Measurements from ENCODE around the gene GDI1.

GDI1 gene

GRCh38 chrX:154489182-154489581 lies 52.2 kb downstream of the GDI1 start:
- no peaks in the 10 kb centered on the region for H3K4me1 ChIP-seq
- no peaks in the 10 kb centered on the region for H3K27me3 ChIP-seq (ENCODE audit: control insufficient read depth, insufficient read depth, low read length)
- H3K4me3 ChIP-seq (ENCODE audit: low read depth, low read length) = no peak overlapping the region
- no peak overlapping the region for H3K9ac ChIP-seq
- H3K4me2 ChIP-seq (ENCODE audit: low read length) = peak overlapping the region; percentile 81
- H3K9me3 ChIP-seq (ENCODE audit: control insufficient read depth, low read length) = no peaks in the 10 kb centered on the region
- H3K27ac ChIP-seq = peak overlapping the region; percentile 70
- TF ChIP-seq CTCF (IDR thresholded peaks at IDR 0.05) = no peak
- no peak overlapping the region for H2AFZ ChIP-seq
- H3K36me3 ChIP-seq (ENCODE audit: control insufficient read depth, insufficient read depth, low read length) = no peaks in the 10 kb centered on the region
- H3K79me2 ChIP-seq = no peaks in the 10 kb centered on the region

GRCh38 chrX:154490021-154490413 lies 53.1 kb downstream of the GDI1 start:
- Histone ChIP-seq H3K9ac (no peak overlapping the region), H3K9me3 (ENCODE audit: control insufficient read depth, low read length) (no peaks in the 10 kb centered on the region), H3K79me2 (no peaks in the 10 kb centered on the region), H3K4me2 (ENCODE audit: low read length) (peak overlapping the region; percentile 81), H3K27ac (peak overlapping the region; percentile 70), H2AFZ (peak overlapping the region; percentile 56), H3K27me3 (ENCODE audit: control insufficient read depth, insufficient read depth, low read length) (no peaks in the 10 kb centered on the region), H3K36me3 (ENCODE audit: control insufficient read depth, insufficient read depth, low read length) (no peaks in the 10 kb centered on the region), H3K4me3 (ENCODE audit: low read depth, low read length) (peak overlapping the region; percentile 59), H3K4me1 (no peaks in the 10 kb centered on the region)
- no peak for TF ChIP-seq CTCF (IDR thresholded peaks at IDR 0.05)

GRCh38 chrX:154490414-154491083 lies 53.6 kb downstream of the GDI1 start, which contains the start of gene SLC10A3:
Gene SLC10A3, minus strand, starts transcription at chrX:154490629. Its CDS starts 1,689 bp downstream, at chrX:154488940.
- H2AFZ ChIP-seq = peak within 1 kb of the TSS; percentile 77

More at GRCh38 chrX:154490414-154491083, 53.6 kb downstream of the GDI1 start, which contains the start of gene SLC10A3:
- TF ChIP-seq CTCF (IDR thresholded peaks at IDR 0.05) = no peak
- Histone ChIP-seq H3K4me2 (ENCODE audit: low read length) (peak within 1 kb of the TSS; percentile 81), H3K4me3 (ENCODE audit: low read depth, low read length) (peak within 1 kb of the TSS; percentile 61), H3K36me3 (ENCODE audit: control insufficient read depth, insufficient read depth, low read length) (no peaks in the 10 kb centered on the region), H3K79me2 (no peaks in the 10 kb centered on the region), H3K9ac (no peak within 1 kb of the TSS), H3K9me3 (ENCODE audit: control insufficient read depth, low read length) (no peaks in the 10 kb centered on the region), H3K27ac (peak within 1 kb of the TSS; percentile 86), H3K4me1 (no peaks in the 10 kb centered on the region), H3K27me3 (ENCODE audit: control insufficient read depth, insufficient read depth, low read length) (no peaks in the 10 kb centered on the region)
